Fibroblast of villous mesenchyme (primary cell): Measurements from ENCODE around the gene IL10. TPM values are rescaled to one million over a fixed set of nuclear protein-coding genes. Genes with fewer than 3 reads are reported as not detected.

ENCODE experiments used
- DNase-seq: peaks from one replicate; pipeline ENCODE4 v3.0.0-alpha.2; 2010; ENCODE audit warnings: low read depth
- H3K4me3 ChIP-seq: 2 replicates; pipeline ENCODE4 v1.5.1; 2011; ENCODE audit warnings: low read depth, mild to moderate bottlenecking, low read length
- total RNA-seq: library from RNA; depleted of rRNA; stranded (reverse); fragments of >200 nt; gene quantifications from 2 replicates; pipeline ENCODE4 v1.2.3, GENCODE V29; 2012
- TF ChIP-seq, protein P1 (sequence below): IDR thresholded peaks from 2 replicates; pipeline ENCODE4 v1.5.1; 2012; ENCODE audit warnings: low read depth, mild to moderate bottlenecking, low read length; ENCODE audit not compliant: insufficient read depth

IL10 gene
- total RNA-seq, 1 donor, result not detected

- DNase-seq, result no peak
- TF ChIP-seq, protein P1, sequence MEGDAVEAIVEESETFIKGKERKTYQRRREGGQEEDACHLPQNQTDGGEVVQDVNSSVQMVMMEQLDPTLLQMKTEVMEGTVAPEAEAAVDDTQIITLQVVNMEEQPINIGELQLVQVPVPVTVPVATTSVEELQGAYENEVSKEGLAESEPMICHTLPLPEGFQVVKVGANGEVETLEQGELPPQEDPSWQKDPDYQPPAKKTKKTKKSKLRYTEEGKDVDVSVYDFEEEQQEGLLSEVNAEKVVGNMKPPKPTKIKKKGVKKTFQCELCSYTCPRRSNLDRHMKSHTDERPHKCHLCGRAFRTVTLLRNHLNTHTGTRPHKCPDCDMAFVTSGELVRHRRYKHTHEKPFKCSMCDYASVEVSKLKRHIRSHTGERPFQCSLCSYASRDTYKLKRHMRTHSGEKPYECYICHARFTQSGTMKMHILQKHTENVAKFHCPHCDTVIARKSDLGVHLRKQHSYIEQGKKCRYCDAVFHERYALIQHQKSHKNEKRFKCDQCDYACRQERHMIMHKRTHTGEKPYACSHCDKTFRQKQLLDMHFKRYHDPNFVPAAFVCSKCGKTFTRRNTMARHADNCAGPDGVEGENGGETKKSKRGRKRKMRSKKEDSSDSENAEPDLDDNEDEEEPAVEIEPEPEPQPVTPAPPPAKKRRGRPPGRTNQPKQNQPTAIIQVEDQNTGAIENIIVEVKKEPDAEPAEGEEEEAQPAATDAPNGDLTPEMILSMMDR, result no peak
- no peak overlapping the region for H3K4me3 ChIP-seq
Measured at GRCh38 chr1:206800411-206800810, 28.1 kb upstream of the IL10 start.

DNA sequence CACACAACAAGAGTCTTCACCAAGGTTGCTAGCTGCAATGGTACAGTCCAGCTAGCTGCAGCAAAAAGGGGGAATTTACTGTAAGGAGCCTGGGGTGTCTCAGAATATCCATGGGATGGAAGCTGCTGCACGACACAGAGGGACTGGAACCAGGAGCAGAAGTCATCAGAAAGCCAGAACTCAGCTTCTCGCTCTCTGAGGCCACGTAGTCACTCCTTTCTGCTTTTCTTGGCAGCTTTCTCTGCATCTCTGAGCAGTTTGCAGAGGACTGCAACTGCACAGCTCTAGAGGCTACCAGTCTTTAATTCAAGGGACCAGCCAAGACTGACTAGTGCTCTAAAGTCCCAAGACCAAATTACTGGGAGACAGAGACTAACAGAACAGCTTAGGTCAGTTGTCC, 27.0 kb upstream of the IL10 start:
- TF ChIP-seq, protein P1, result no peak
- no peak for DNase-seq
- H3K4me3 ChIP-seq, result no peak overlapping the region

DNA sequence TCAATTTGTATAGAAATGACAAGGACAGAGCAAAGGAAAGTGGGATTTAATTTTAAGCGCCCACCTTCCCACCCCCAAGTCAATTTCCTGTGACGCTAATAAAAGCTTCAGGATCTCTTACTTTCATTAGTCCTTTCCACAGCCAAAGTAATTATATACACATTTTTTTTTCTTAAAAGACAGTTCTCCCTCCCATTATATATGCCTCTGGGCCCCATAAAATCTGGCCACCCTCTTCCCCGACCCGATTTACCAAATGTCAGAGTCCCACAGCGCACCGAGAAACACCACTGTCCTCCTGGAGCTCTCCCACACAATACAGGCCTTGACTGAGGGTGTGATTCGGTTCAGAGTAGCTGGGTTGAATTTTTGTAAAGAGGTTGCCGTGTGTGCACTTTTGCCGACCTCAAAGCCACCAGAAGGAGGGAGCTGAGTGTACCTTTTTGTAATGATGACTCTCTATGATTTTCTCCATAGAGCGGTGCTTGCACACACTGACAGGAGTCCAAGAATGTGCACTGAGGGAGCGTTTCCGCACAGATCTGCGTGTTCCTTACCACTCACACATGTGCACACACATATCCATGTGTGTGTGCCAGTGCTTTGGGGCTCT, 26.2 kb upstream of the IL10 start:
- TF ChIP-seq, protein P1, result no peak
- DNase-seq, result no peak
- no peak overlapping the region for H3K4me3 ChIP-seq

- H3K4me3 ChIP-seq, result no peak overlapping the region
- TF ChIP-seq, protein P1, result peak; percentile 62
- peak; percentile 36 for DNase-seq
Measured at GRCh38 chr1:206797534-206798383, 25.5 kb upstream of the IL10 start.

- no peak overlapping the region for H3K4me3 ChIP-seq
- DNase-seq, result no peak
- TF ChIP-seq, protein P1, result no peak
Measured at GRCh38 chr1:206796981-206797402, 24.7 kb upstream of the IL10 start.

GRCh38 chr1:206796116-206796515, 23.8 kb upstream of the IL10 start:
- TF ChIP-seq, protein P1, result no peak
- H3K4me3 ChIP-seq, result no peak overlapping the region
- DNase-seq, result no peak
